Cerebellar nuclear complex (tissue), 1 donor: ENCODE measurements around the gene MKI67.
"Not testable (repeated sequence)": the region's sequence is repeated elsewhere in the genome, so short reads cannot be mapped to it uniquely, and the experiment has no call there.

ENCODE experiments used
- DNase-seq, 2 experiments: peaks; one replicate each; lab custom pipeline; 2025; lab: John Stamatoyannopoulos, UW

The MKI67 gene

GRCh38 chr10:128125944-128126764, at the start of gene MKI67:
MKI67 (minus strand) TSS chr10:128126423; CDS start chr10:128125667, 756 bp downstream.
- DNase-seq: no peak

- DNase-seq: no peak
Observed at GRCh38 chr10:128174581-128175559, 48.6 kb upstream of the MKI67 start.

GRCh38 chr10:128173386-128173785, 47.2 kb upstream of the MKI67 start:
- no peak for DNase-seq

- DNase-seq: no peak
Observed at GRCh38 chr10:128172756-128173155, 46.5 kb upstream of the MKI67 start.

- DNase-seq: no peak
Observed at GRCh38 chr10:128169811-128170379, 43.7 kb upstream of the MKI67 start.

GRCh38 chr10:128167926-128168520, 41.8 kb upstream of the MKI67 start:
- DNase-seq: no peak

- not testable (repeated sequence) for DNase-seq
Observed at GRCh38 chr10:128167123-128167522, 40.9 kb upstream of the MKI67 start.

GRCh38 chr10:128166151-128166550, 39.9 kb upstream of the MKI67 start:
- DNase-seq: no peak

GRCh38 chr10:128165536-128165935, 39.3 kb upstream of the MKI67 start:
- DNase-seq: no peak

- no peak for DNase-seq
Observed at GRCh38 chr10:128163701-128164100, 37.5 kb upstream of the MKI67 start.

- DNase-seq: no peak
Observed at GRCh38 chr10:128161031-128161430, 34.8 kb upstream of the MKI67 start.

GRCh38 chr10:128160297-128160711, 34.1 kb upstream of the MKI67 start:
- DNase-seq: no peak

GRCh38 chr10:128158021-128158795, 32.0 kb upstream of the MKI67 start:
- no peak for DNase-seq

GRCh38 chr10:128156999-128157755, 31.0 kb upstream of the MKI67 start:
- DNase-seq: no peak

- no peak for DNase-seq
Observed at GRCh38 chr10:128152741-128153580, 26.7 kb upstream of the MKI67 start.

GRCh38 chr10:128151031-128151430, 24.8 kb upstream of the MKI67 start:
- no peak for DNase-seq

- no peak for DNase-seq
Observed at GRCh38 chr10:128150561-128150960, 24.3 kb upstream of the MKI67 start.

GRCh38 chr10:128150045-128150493, 23.8 kb upstream of the MKI67 start:
- DNase-seq: no peak

- DNase-seq: no peak
Observed at GRCh38 chr10:128149267-128150014, 23.2 kb upstream of the MKI67 start.
